ENCODE results near the gene GRPEL1. TPM values are rescaled to one million over a fixed set of nuclear protein-coding genes. Genes with fewer than 3 reads are reported as not detected.

GRPEL1 gene
- total RNA-seq, 4 donors from 2014 or later = 25.4 to 62.1 (median 33.8) TPM

DNA sequence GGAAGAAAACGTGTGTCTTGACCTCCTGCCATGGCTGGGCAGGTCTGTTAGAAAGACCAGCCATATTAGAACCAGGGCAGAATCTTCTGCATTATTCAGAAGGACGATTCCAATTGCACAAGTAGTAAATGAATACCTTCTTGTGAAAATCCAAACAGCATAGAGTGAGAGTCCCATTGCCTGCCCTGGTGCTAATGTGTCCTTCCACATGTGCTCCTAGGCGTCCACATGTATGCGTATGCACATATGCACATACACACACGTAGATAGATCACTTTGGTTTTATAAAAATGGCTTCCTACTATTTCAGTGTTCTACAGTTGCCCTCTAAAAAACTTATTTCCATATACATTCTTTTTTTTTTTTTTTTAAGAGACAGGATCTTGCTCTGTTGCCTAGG lies 10.2 kb upstream of the GRPEL1 start:
- TF ChIP-seq, protein P1, sequence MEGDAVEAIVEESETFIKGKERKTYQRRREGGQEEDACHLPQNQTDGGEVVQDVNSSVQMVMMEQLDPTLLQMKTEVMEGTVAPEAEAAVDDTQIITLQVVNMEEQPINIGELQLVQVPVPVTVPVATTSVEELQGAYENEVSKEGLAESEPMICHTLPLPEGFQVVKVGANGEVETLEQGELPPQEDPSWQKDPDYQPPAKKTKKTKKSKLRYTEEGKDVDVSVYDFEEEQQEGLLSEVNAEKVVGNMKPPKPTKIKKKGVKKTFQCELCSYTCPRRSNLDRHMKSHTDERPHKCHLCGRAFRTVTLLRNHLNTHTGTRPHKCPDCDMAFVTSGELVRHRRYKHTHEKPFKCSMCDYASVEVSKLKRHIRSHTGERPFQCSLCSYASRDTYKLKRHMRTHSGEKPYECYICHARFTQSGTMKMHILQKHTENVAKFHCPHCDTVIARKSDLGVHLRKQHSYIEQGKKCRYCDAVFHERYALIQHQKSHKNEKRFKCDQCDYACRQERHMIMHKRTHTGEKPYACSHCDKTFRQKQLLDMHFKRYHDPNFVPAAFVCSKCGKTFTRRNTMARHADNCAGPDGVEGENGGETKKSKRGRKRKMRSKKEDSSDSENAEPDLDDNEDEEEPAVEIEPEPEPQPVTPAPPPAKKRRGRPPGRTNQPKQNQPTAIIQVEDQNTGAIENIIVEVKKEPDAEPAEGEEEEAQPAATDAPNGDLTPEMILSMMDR (IDR thresholded peaks at IDR 0.05) = no peak
- ATAC-seq (ENCODE audit: low FRiP score) (no peak), DNase-seq (ENCODE audit: low spot score) (no peak)

DNA sequence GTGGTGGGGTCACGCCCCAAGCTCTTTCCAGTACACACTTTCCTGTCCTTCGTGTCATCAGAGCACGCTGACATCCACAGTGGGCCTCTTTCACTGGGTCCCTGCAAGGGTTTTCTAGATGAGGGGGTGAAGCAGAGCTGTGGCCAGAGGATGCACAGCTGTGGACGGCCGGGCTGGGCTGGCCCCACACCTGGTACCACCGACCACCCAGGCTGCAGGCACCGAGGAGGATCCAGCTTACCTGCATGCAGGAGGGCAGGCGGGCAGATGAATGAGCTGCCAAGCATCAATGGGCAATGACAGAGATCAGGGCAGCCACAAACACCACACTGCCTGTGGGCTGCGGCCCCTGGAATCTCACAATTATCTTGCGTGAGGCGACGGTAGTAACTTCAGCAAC lies 9.5 kb upstream of the GRPEL1 start:
- ATAC-seq (ENCODE audit: low FRiP score) (no peak), DNase-seq (ENCODE audit: low spot score) (no peak)
- TF ChIP-seq, protein P1 (IDR thresholded peaks at IDR 0.05) = no peak

DNA sequence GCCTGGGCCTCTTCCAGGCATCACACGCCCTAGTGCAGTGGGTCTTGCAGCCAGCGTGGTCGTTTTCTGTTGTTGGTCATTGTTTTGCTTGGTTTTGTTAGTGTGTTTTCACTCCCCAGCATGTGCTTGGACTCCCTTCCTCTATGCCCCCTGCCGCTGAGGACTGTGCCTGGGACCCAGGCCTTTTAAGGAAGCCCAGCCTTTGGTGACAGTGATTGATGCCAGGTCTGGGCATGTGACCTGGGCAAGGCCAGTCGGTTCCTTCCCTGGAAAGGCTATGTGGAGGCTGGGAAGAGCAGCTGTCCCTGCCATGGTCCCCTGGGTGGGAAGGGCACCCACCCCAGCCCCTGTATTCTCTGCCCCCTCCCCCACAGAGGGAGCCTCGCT lies 8.8 kb upstream of the GRPEL1 start:
- ATAC-seq (ENCODE audit: low FRiP score) (no peak), DNase-seq (ENCODE audit: low spot score) (no peak)
- TF ChIP-seq, protein P1 (IDR thresholded peaks at IDR 0.05) = no peak

DNA sequence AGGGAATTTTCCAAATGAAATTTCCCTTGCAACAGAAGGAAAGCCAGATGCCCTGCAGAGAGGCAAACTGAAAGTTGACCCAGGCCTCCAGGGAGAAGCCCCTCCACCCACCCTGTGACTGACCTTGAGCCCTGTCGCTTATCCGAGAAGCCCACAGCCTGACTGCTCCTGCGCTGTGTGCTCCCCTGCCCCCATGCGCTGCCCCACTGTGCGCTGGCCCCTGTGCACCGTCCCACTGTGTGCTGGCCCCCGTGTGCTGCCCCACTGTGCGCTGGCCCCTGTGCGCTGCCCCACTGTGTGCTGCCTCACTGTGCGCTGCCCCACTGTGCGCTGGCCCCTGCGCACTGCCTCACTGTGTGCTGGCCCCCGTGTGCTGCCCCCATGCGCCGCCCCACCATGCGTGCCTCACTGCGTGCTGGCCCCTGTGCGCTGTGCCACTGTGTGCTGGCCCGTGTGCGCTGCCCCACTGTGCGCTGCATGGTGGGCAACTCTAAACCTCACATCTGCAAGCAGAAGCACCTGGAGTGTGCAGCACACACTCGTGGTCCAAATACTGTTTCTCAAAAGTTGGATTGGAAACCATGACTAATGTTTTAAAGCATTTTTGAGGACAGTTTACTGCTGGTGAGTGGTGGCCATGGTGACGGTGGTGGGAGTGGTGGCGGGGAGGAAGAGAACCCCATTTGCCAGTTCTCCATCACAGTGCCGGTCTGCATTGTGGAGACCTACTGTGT lies 8.3 kb upstream of the GRPEL1 start:
- TF ChIP-seq, protein P1 (IDR thresholded peaks at IDR 0.05) = no peak
- ATAC-seq (ENCODE audit: low FRiP score) (no peak), DNase-seq (ENCODE audit: low spot score) (no peak)

DNA sequence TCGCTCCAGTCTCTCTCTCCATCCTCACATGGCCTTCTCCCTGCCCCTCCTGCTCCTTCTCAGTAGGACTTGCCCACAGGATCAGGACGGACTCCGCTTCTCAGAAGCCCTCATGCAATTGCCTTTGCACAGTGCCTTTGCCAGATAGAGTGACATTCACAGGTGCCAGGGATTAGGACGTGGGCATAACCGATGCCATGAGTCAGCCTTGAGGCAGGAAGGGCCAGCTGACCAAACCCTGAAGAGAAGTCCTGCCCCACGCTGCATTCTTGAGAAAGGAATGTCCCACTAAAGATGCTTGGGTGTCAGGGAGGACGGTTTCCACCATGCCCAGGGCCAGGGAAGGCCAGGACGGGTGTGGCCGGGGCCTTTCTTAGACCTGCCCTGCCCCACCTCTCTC lies 6.6 kb upstream of the GRPEL1 start:
- DNase-seq (ENCODE audit: low spot score) (no peak), ATAC-seq (ENCODE audit: low FRiP score) (no peak)
- TF ChIP-seq, protein P1 (IDR thresholded peaks at IDR 0.05) = no peak

DNA sequence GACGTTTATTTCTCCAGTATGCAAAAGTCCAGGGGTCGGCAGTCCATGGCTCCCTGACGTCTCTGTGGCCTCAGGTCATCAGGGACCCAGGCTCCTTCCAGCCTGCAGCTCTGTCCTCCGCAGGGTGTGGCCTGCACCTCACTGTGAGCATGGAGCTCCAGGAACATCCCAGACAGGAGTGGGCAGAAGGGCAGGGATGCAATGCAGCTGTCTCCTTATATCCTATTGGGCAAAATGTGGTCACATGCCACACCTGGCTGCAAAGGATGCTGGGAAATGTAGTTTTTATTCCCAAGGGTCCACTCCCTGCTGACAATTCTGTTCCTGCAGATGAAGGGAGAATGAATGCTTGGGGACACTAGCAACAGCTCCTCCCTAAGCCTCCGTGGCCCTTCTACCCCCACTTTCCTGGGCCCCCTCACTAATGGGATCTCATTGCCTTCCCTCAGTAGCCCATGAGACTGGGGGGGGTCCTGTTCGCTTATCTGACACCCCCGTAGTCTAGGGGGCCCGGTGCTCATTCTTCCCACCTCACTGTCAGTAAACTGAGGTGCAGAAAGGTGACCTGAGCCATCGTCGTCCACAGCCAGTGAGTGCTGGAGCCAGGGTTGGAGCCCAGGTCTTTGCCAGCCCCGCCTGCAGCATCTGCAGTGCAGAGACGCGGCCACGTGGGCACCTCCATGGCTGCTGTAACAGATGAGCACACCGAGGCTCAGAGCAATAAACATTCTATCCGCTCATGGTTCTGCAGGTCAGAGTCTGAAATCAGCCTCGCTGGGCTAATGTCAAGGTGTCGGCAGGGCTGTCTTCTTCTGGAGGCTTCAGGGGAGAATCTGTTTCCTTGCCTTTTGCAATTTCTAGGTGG lies 5.9 kb upstream of the GRPEL1 start:
- TF ChIP-seq, protein P1 (IDR thresholded peaks at IDR 0.05) = no peak
- ATAC-seq (ENCODE audit: low FRiP score) = no peak
- DNase-seq (ENCODE audit: low spot score) = no peak
